HepG2 (cell line): ENCODE measurements around the gene ITGAE. TPM values are rescaled to one million over a fixed set of nuclear protein-coding genes. Genes with fewer than 3 reads are reported as not detected.

Experiments
- ATAC-seq: fragments of 200-7000 bp; cut with Tn5 transposase; 3 replicates; pipeline ENCODE4 v1.9.1; 2020; ENCODE audit warnings: mild to moderate bottlenecking, moderate library complexity
- BruUV-seq: library from RNA; stranded (reverse); fragments of 400-500 nt; replicated peaks from 2 replicates; lab custom pipeline; 2021; lab: Mats Ljungman, UMichigan
- CTCF ChIA-PET: fragments of 300-600 bp; formaldehyde crosslinking; extraction: SDS; loops from one replicate; lab custom pipeline; 2021; ENCODE audit warnings: low total read pairs, inconsistent platforms, low intra/inter-chr PET ratio; lab: Yijun Ruan, JAX
- POLR2A ChIA-PET: fragments of 350-600 bp; sonication (Branson Sonifier 250); formaldehyde crosslinking; loops from one replicate; lab custom pipeline; 2020; ENCODE audit warnings: antibody characterized with exemption, inconsistent platforms; lab: Yijun Ruan, JAX
- DNase-seq: peaks from one replicate; pipeline ENCODE4 v3.0.0-alpha.2; 2015; ENCODE audit warnings: low spot score
- FAIRE-seq: peaks from 3 replicates; lab custom pipeline; 2011; peaks lifted over from hg19 to GRCh38; lab: Jason Lieb, UNC
- H2AFZ ChIP-seq: one replicate; pipeline ENCODE4 v1.6.1; 2011; ENCODE audit warnings: low read length, inconsistent platforms
- H3K27ac ChIP-seq: fragments of 300-600 bp; 3 replicates; pipeline ENCODE4 v1.8.0; 2011; ENCODE audit warnings: mixed run types, mild to moderate bottlenecking, mixed read lengths, low read length, inconsistent platforms; ENCODE audit not compliant: insufficient read depth; ENCODE audit errors: extremely low read length
- H3K27me3 ChIP-seq, 2 experiments: fragments of 200-600 bp in 1 of 2; 2 replicates in 1 of 2; 3 replicates in 1 of 2; pipeline versions ENCODE4 v1.6.0 to v1.8.0; 2011; ENCODE audit warnings: low read length in 2 of 2, mild to moderate bottlenecking in 2 of 2, moderate library complexity in 2 of 2, inconsistent platforms in 1 of 2; ENCODE audit not compliant: insufficient read depth in 2 of 2, control insufficient read depth in 1 of 2
- H3K36me3 ChIP-seq, 2 experiments: fragments of 200-600 bp in 1 of 2; replicated peaks in 1 of 2; 2 replicates in 1 of 2; 3 replicates in 1 of 2; pipeline versions ENCODE4 v1.5.1 to v1.8.0; 2011; ENCODE audit warnings: low read length in 2 of 2, inconsistent platforms in 1 of 2; ENCODE audit not compliant: insufficient read depth in 2 of 2, control insufficient read depth in 1 of 2
- H3K4me1 ChIP-seq: 2 replicates; pipeline ENCODE4 v1.5.1; 2012; ENCODE audit warnings: low read length, inconsistent platforms; ENCODE audit not compliant: insufficient read depth
- H3K4me2 ChIP-seq: 2 replicates; pipeline ENCODE4 v1.6.0; 2011; ENCODE audit warnings: low read depth, low read length, inconsistent platforms
- H3K4me3 ChIP-seq, 3 experiments: fragments of 200-600 bp in 1 of 3; sonication (generic), shearing (Covaris generic) in 1 of 3; replicated peaks in 1 of 3; 2 replicates each; pipeline ENCODE4 v1.5.1; 2011 to 2016; ENCODE audit warnings: low read length in 3 of 3, inconsistent platforms in 2 of 3, low read depth in 2 of 3, mild to moderate bottlenecking in 2 of 3, control low read depth in 1 of 3, mixed read lengths in 1 of 3; ENCODE audit not compliant: insufficient read depth in 1 of 3
- H3K79me2 ChIP-seq: one replicate; pipeline ENCODE4 v1.6.1; 2011; ENCODE audit warnings: low read length, inconsistent platforms; ENCODE audit not compliant: insufficient read depth
- H3K9ac ChIP-seq: 2 replicates; pipeline ENCODE4 v1.6.0; 2011; ENCODE audit warnings: mild to moderate bottlenecking, low read depth, low read length, inconsistent platforms; ENCODE audit not compliant: insufficient read depth
- H3K9me3 ChIP-seq: 2 replicates; pipeline ENCODE4 v1.5.1; 2012; ENCODE audit warnings: mild to moderate bottlenecking, low read length
- H4K20me1 ChIP-seq: 2 replicates; pipeline ENCODE4 v1.6.0; 2011; ENCODE audit warnings: inconsistent platforms, mild to moderate bottlenecking, low read length, moderate library complexity; ENCODE audit not compliant: insufficient read depth
- CBX2 ChIP-seq, 2 experiments: fragments of 200-600 bp in 1 of 2; sonication (generic); formaldehyde crosslinking in 1 of 2; IDR thresholded peaks; 2 replicates each; pipeline versions ENCODE4 v1.7.0 to v1.8.1; 2018 to 2022; ENCODE audit warnings: low read depth in 2 of 2, low read length in 1 of 2, mild to moderate bottlenecking in 1 of 2, missing genetic modification reagents in 1 of 2
- CREB1 ChIP-seq, 2 experiments: fragments of 450-650 bp in 1 of 2; IDR thresholded peaks; 2 replicates each; pipeline ENCODE4 v1.6.1; 2016 to 2017; ENCODE audit warnings: control low read depth in 1 of 2, mild to moderate bottlenecking in 1 of 2, missing compliant biosample characterization in 1 of 2, missing genetic modification characterization in 1 of 2
- GTF3A ChIP-seq: sonication (generic); formaldehyde crosslinking; conservative IDR thresholded peaks from 2 replicates; pipeline ENCODE4 v1.4.0; 2020; ENCODE audit warnings: mild to moderate bottlenecking, missing genetic modification reagents
- KAT7 ChIP-seq: IDR thresholded peaks from 2 replicates; pipeline ENCODE4 v1.6.1; 2018; ENCODE audit warnings: borderline replicate concordance, missing compliant biosample characterization
- ZNF260 ChIP-seq: sonication (generic); formaldehyde crosslinking; IDR thresholded peaks from 2 replicates; pipeline ENCODE4 v1.4.0; 2020; ENCODE audit warnings: missing genetic modification reagents, low read depth, mild to moderate bottlenecking, borderline replicate concordance
- ZNF430 ChIP-seq: sonication (generic); formaldehyde crosslinking; IDR thresholded peaks from 2 replicates; pipeline ENCODE4 v1.9.0; 2021; ENCODE audit warnings: mild to moderate bottlenecking, missing genetic modification reagents
- ZSCAN30 ChIP-seq: sonication (generic); formaldehyde crosslinking; IDR thresholded peaks from 2 replicates; pipeline ENCODE4 v1.5.0; 2020; ENCODE audit warnings: mild to moderate bottlenecking, missing genetic modification reagents
- WGBS: methylation state at CpG from one replicate; pipeline ENCODE4 v1.1.6; 2017; ENCODE audit warnings: low lambda C conversion rate; 5-methylcytosine and 5-hydroxymethylcytosine counted together
- in situ Hi-C: cut with HindIII; loops from 2 replicates; pipeline ENCODE4 v1.10.0; 2017; ENCODE audit warnings: low pct_unique_long_range_greater_than_20kb; ENCODE audit not compliant: extremely low pct_ligation_motif_present
- intact Hi-C: fragments of 100-400 bp; cut with micrococcal nuclease; formaldehyde crosslinking; loops from one replicate; pipeline ENCODE4 v1.10.0; 2022; ENCODE audit not compliant: unreplicated experiment
- polyA plus RNA-seq, 8 experiments: library from polyadenylated mRNA; depleted of rRNA in 3 of 8; stranded (reverse) in 7 of 8; unstranded in 1 of 8; fragments of >200 nt; fragmentation: Illumina TruSeq in 4 of 8; extraction: Trizol in 4 of 8; gene quantifications; 2 replicates each; pipeline versions ENCODE4 v1.2.1 to v1.2.3, GENCODE V29; 2011 to 2016; ENCODE audit warnings: low read depth in 4 of 8, missing spikeins in 1 of 8, mixed read lengths in 1 of 8; ENCODE audit not compliant: insufficient read depth in 1 of 8
- total RNA-seq, 5 experiments: library from RNA; depleted of rRNA; stranded (reverse); fragments of >200 nt; fragmentation: Illumina TruSeq; extraction: Trizol; gene quantifications; 2 replicates each; pipeline ENCODE4 v1.2.3, GENCODE V29; 2016; ENCODE audit warnings: low read depth in 1 of 5
- TF ChIP-seq, protein P1 (sequence below): sonication (generic); formaldehyde crosslinking; IDR thresholded peaks from 2 replicates; pipeline ENCODE4 v1.8.0; 2022; ENCODE audit warnings: low read depth, missing genetic modification reagents
- TF ChIP-seq, protein P2 (sequence below): sonication (generic); formaldehyde crosslinking; IDR thresholded peaks from 2 replicates; pipeline ENCODE4 v1.4.0; 2020; ENCODE audit warnings: missing genetic modification reagents, low read depth, mild to moderate bottlenecking, borderline replicate concordance

ITGAE gene
- total and polyA plus RNA-seq, 2 of the 13 experiments (the other 11 are each of a cell fraction or from before 2014, with no cell fraction given) = 42.3 to 49.0 TPM

DNA sequence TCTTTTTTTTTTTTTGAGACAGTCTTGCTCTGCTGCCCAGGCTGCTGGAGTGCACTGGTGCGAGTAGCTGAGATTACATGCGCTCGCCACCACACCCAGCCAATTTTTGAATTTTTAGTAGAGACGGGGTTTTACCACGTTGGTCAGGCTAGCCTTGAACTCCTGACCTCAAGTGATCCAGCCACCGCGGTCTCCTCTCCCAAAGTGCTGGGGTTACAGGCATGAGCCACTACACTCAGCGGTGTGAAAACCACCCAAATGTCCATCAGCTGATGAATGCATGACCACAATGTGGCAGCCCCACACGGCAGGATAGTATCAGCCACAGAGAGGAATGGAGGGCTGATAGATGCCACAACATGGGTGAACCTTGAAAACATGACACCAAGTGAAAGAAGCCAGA lies 107.2 kb downstream of the ITGAE start:
- TF ChIP-seq, protein P1, sequence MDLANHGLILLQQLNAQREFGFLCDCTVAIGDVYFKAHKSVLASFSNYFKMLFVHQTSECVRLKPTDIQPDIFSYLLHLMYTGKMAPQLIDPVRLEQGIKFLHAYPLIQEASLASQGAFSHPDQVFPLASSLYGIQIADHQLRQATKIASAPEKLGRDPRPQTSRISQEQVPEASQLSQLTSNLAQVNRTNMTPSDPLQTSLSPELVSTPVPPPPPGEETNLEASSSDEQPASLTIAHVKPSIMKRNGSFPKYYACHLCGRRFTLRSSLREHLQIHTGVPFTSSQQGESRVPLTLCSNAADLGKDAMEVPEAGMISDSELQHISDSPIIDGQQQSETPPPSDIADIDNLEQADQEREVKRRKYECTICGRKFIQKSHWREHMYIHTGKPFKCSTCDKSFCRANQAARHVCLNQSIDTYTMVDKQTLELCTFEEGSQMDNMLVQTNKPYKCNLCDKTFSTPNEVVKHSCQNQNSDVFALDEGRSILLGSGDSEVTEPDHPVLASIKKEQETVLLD (CRISPR knock-in tag) = no peak
- no peak for TF ChIP-seq GTF3A (CRISPR knock-in tag)
- in situ Hi-C loops = no loop called here
- Histone ChIP-seq H3K4me3 (no peak overlapping the region), H3K36me3 (no peaks in the 10 kb centered on the region), H3K79me2 (no peaks in the 10 kb centered on the region), H3K4me1 (peaks cover 17% of the 10 kb centered on the region), H3K27me3 (peaks cover 0 to 35% of the 10 kb centered on the region in 2 experiments; a peak in 2 of 5 replicates), H3K9me3 (peaks cover 12% of the 10 kb centered on the region), H3K4me2 (no peak overlapping the region), H3K27ac (no peak overlapping the region), H3K9ac (no peak overlapping the region), H2AFZ (no peak overlapping the region), H4K20me1 (no peaks in the 10 kb centered on the region)
- ATAC-seq (no peak), FAIRE-seq (no peak), DNase-seq (no peak)
- ChIA-PET POLR2A (no interaction called here), CTCF (no interaction called here)
- WGBS = 59% methylated on average over 9 of the region's 9 CpGs
- intact Hi-C loops = no loop called here
- BruUV-seq = no TSS peak

DNA sequence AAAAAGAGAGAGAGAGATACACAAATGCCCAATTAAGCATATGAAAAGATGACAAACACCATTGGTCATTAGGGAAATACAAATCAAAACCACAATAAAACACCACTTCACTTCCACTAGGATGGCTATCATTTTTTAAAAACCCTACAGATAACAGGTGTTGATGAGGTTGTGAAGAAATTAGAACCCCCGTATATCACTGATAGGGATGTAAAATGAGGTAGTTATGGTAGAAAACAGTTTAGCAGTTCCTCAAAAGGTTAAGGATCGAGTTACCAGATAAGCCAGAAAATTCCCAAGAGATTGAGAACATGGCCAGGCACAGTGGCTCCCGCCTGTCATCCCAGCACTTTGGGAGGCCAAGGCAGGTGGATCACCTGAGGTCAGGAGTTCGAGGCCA lies 107.8 kb downstream of the ITGAE start:
- peaks cover 17% of the 10 kb centered on the region for H3K4me1 ChIP-seq
- in situ Hi-C loops (no loop called here), intact Hi-C loops (no loop called here)
- no peaks in the 10 kb centered on the region for H4K20me1 ChIP-seq
- ATAC-seq (no peak), FAIRE-seq (no peak), DNase-seq (no peak)
- WGBS = 52% methylated on average over 4 of the region's 4 CpGs
- no peaks in the 10 kb centered on the region for H3K36me3 ChIP-seq
- no peak overlapping the region for H3K9ac ChIP-seq
- H3K4me3 ChIP-seq = no peak overlapping the region
- peaks cover 0 to 29% of the 10 kb centered on the region in 2 experiments; a peak in 2 of 5 replicates for H3K27me3 ChIP-seq
- H3K9me3 ChIP-seq = peaks cover 7% of the 10 kb centered on the region
- H3K27ac ChIP-seq = no peak overlapping the region
- ChIA-PET CTCF (no interaction called here), POLR2A (no interaction called here)
- no peak overlapping the region for H3K4me2 ChIP-seq
- H2AFZ ChIP-seq = no peak overlapping the region
- no peaks in the 10 kb centered on the region for H3K79me2 ChIP-seq
- BruUV-seq = no TSS peak
- TF ChIP-seq CBX2 (IDR thresholded peaks at IDR 0.05; ENCODE audit: low read depth, low read length) (no peak), CBX2 (CRISPR knock-in tag; IDR thresholded peaks at IDR 0.05; ENCODE audit: low read depth) (no peak), ZSCAN30 (no peak), CREB1 (IDR thresholded peaks at IDR 0.05) (no peak), CREB1 (CRISPR knock-in tag; IDR thresholded peaks at IDR 0.05) (no peak), KAT7 (no peak), ZNF260 (no peak), ZNF430 (no peak)
- TF ChIP-seq, protein P2, sequence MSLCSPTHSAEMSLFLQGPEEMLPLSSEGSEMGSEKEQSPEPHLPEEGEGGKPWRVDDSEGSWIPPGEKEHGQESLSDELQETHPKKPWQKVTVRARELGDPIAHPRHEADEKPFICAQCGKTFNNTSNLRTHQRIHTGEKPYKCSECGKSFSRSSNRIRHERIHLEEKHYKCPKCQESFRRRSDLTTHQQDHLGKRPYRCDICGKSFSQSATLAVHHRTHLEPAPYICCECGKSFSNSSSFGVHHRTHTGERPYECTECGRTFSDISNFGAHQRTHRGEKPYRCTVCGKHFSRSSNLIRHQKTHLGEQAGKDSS (CRISPR knock-in tag) = no peak
